ENCODE measurements around the gene KLK11.

GRCh38 chr19:50992666-50993035 lies 33.8 kb downstream of the KLK11 start:
- TF ChIP-seq CTCF (IDR thresholded peaks at IDR 0.05; ENCODE audit: borderline replicate concordance, extremely low read depth, low read length, poor library complexity, severe bottlenecking): no peak
- TF ChIP-seq EZH2 (IDR thresholded peaks at IDR 0.05; ENCODE audit: borderline replicate concordance, low read depth, low read length, severe bottlenecking): no peak
